NCI-H2196 (cell line): ENCODE results near the gene TMEM179.

Source experiments
- DNase-seq: peaks from one replicate; lab custom pipeline; 2025; ENCODE audit not compliant: unreplicated experiment; lab: John Stamatoyannopoulos, UW

The TMEM179 gene

DNA sequence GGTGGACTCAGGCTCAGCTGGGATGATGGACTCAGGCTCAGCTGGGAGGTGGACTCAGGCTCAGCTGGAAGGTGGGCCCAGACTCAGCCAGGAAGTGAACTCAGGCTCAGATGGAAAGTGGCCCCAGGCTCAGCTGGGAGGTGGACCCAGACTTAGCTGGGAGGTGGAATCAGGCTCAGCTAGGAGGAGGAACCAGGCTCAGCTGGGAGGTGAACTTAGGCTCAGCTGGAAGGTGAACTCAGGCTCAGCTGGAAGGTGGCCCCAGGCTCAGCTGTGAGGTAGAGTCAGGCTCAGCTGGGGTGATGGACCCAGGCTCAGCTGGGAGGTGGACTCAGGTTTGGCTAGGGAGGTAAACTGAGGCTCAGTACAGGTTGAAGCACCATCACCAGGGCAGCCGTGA, 46.8 kb downstream of the TMEM179 start:
- DNase-seq: no peak

DNA sequence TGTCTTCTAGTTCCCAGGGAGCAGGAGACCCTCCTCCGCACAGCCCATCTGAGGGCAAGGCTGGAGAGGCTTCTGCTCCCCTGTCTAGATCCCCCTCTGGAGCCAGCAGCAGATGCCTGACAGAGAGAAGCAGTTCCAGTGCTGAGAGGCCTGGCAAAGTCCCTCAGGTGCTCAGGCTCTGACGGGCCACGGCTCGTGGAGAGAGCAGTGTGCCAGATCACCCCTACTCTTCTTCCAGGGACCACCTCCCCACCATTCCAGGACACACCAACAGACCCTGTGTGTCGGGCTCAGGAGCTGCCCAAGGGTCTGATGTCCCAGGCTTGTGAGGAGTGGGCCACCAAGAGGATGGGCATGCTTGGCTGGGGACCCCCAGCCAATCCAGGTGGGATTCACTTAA, 47.5 kb downstream of the TMEM179 start:
- DNase-seq: no peak

DNA sequence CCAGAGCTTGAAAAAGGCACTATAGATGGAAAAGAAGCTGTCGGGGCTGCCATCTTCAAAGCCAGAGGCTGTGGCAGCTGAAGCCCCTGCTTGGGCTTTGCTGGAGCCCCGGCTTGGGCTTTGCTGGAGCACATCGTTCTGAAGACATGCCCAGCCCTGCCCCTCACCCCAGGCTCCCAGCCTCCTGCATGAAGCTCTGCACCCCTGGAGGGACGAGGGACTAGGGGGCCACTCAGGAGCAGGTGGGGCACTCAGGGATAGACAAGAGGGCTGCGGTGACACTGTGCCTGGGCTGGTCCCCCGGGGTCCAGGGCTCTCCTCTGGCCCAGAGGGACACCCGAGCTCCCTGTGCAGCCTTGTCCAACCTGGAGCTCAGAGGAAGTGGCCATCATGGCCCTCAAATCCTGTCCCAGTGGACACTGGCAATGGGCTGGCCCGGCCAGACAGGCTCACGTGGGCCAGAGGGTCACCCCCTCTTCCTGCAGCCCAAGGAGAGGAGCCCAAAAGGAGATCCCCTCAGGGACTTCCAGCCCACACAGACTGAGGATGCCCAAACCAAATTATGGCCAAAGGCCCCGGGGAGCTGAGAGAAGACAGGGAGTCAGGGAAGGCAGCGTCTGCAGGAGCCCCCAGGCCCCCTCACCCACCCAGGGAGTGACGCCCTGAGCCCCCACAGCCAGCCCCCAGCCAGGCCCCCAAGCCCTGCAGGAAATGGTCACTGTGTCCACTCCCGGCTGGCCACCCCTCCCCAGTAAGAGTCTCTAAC, 48.1 kb downstream of the TMEM179 start:
- no peak for DNase-seq

DNA sequence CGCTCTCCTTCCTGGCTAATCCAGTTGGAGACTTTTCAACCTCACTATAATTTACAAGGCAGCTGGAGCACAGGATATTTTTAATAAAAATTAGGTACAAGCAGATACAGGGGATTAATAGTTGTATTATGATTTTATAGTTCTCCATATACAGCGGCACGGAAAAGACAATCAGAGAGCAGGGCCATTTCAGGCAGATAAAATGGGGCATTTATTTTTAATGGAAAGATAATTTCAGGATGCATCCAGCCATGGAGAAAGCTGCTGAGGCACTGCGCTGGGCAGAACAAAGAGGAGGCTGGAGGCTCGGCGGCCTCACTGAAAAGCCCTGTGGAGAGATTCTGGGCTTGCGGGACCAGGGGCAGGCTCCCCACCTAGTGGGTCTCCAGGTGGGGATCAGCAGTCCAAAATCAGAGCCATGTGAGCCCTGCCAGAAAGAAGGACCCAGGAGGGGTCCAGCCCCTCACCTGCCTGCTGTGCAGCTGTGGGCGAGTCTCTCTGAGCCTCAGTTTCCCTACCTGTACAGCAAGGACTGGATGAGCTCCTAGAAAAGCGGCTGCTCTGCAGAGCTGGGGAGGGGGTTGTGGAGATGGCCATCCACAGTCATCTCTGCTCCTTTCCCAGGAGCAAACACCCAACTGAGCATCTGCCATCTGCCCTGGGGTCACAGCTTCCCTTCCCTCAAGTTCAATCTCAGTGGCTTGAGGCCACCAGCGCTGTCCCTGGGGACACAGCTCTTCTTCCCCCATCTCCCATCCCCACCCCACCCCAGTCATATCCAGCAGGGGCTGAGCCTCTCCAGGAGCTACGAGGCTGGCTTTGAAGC, 48.9 kb downstream of the TMEM179 start:
- DNase-seq: no peak

DNA sequence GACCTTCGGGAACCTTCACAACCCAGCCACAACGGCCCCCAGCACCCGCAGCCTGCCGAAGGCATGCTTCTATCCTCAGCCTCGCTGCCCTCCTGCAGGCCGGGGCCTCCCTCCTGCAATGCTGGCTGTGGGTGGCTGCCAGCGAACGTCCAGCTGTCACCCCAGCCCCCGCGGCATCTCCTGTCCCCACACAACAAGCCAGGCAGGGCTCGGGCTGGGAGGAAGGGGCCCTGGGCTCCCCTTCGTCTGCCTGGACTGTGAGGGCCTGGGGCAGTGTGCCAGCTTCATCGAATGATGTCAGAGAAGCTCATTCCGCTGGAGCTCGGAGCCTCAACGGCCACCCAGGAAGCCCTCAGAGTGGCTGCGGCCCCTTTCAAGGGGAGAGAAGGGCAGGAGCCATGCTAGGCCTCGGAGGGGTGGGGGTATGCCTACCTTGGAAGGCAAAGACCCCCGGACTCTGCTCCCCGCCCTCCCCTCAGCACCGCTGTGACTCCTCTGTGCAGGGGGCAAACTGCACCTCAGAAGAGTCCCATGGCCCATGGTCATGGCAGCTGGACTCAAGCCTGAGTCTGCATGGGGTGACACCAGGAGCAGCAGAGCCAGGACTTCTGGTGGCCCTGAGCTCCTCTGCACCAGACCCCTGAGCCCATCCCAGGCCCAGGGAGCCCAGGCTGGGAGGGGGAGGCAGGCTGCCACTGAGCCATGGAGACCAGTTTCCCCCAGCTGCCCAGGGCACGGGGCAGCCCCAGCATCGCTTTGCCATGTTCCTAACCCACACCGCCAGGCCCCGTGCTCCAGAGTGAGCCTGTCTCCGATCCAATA, 49.8 kb downstream of the TMEM179 start:
- DNase-seq: no peak

DNA sequence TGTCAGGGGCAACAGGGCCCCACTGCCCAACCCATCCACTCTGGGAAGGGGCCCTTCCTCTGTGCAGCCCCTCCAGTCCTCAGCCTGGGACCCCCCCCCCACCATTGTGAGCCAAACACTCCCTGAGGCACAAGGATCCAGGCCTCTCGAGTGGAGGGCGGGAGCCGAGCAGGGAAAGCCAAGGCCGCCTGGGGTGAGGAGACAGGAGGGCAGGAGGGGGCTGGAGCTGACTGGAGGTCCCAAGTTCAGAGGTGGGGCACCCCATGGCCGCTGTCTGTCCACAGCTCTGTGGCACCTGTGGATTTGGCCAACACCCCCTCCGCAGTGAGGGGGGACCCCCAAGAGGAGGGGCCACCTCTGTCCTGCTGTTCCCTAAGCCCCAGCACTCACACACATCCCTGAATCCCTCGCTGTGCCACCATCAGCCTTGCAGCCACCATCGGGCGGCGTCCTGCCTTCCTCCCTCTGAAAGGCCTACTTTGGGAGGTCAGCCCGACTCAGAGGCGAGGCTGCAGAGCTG, 50.4 kb downstream of the TMEM179 start:
- no peak for DNase-seq

DNA sequence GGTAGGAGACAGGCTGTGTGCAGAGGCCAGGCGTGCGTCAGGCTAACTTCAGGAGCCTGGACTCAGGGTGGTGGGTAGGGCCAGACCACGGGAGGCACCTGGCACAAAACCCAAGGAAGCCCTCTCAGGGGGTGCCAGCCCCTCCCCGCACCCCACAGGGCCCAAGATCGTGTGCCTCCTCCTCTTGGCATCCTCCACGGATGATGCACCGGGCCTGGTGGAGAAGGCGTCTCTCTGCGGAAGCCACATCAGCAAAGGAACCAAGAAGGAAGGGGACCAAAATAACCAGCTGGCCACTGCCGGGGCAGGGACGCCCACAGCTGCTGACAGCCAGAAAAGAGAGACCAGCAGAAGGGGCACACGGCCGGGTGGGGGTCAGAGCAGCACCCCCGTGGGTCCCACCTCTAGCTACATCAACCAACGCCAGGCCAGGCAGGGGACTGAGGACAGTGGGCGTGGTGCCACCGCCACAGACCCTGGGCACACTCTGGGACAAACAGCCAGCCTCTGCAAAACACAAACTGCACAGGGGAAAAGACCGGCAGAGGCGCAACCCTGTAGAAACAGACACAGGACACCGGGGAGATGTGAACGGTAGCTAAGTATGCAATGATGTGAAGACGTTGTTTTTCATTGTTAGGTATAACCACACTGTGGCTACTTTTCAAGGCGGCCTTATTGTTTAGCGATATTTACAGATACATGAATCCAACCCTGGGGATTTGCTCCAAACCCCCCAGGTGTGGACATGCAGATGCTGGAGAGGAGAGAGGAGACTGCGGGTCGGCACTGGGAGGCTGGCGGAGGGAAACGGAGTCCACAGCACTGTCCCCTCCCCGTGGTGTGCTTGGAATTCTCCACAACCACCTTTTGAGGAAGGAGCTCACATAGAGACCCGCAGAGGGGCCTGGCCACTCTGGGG, 51.1 kb downstream of the TMEM179 start:
- no peak for DNase-seq

DNA sequence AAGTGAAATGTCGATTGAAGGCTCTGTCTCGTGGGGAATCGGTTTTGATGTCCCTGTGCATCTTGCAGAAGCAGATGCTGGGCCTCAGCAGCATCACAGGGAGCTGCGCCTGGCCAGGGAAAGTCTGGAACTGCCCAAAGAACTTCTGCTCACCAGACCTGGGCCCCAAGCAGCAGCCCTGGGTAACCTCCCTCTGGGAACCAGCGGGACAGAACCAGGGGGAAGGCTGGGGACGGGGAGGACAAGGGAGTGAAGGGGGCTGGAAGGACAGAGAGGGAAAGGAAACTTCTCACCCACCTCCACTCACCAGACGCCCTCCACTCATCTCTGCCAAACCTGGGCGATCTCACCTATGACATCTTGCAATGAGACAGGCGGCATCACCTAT, 51.8 kb downstream of the TMEM179 start:
- DNase-seq: no peak

DNA sequence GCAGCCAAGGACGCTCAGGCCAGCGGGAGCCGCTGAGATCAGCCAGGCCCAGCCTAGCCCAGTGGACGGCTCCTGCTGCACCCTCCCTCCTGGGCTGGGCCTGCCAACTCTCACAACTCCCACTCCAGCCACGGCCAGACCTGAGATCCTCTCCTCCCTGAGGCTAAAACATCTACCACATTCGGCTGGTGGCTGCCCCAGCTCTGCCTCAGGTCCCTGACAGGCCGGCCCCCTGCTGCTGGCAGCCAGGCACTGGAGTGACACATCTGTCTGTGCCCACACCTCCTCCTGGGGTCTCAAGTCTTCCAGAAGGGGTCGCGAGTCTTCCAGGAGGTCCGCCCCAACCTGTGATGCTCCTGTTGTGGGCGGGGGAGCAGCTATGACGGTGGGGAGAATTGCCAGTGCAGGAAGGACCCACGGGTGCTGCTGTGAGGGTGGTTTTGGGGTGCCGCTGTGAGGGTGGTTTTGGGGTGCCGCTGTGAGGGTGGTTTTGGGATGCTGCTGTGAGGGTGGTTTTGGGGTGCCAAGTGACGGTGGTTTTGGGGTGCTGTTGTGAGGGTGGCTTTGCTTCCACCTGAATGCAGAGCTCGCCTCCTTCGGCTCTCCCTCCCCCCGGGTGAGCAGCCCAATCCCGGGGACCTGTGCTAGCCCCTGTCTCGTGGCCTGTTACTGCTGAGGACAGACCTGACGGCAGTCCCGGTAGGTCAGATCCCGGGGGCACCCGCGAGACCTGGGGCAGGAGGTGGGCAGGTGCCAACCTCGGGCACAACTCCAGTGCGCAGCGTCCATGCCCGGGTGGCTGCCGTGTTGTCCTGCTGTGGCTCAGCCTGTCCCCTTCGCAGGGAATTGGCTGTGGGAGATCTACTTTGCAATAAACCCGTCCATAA, 52.5 kb downstream of the TMEM179 start:
- DNase-seq: no peak

DNA sequence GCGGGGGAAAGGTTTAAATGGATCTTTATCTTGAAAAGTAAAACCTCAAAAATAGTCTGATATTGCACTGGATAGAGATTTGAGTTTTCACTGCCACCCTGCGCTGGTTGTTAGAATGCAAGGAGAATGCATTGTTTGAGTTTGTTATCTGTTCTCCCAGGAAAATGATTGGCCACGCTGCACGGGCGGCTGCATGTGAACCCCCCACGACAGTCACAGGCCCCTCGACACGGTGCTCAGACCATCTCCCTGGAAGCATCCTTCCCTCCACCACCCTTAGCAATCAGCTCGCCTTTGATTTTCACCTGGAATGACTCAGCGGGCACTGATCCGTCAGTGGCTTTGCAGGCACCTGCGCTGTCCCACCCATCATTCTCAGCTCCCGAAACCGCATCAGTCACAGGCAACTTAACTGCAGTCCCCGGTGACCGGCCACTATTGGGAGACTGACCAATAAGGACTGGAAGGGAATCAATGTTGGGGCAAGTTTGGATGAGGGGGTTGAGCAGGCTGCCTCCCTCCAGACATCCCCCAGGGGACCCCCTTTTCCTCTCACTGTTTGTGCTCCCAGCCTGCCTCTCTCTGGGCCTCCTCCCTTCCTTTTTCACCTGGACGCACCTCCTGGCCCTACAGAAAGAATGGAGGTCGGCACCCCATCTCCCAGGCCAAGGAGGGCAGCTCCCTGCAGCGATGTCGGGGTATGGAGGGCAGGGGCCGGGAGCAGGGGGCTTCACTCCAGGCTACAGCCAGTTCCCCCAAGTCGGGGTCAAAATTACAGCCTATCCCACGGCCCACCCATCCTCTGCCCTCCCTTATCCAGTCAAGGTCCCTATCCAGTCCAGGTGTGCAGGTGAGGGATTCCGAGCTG, 53.5 kb downstream of the TMEM179 start:
- DNase-seq: no peak

DNA sequence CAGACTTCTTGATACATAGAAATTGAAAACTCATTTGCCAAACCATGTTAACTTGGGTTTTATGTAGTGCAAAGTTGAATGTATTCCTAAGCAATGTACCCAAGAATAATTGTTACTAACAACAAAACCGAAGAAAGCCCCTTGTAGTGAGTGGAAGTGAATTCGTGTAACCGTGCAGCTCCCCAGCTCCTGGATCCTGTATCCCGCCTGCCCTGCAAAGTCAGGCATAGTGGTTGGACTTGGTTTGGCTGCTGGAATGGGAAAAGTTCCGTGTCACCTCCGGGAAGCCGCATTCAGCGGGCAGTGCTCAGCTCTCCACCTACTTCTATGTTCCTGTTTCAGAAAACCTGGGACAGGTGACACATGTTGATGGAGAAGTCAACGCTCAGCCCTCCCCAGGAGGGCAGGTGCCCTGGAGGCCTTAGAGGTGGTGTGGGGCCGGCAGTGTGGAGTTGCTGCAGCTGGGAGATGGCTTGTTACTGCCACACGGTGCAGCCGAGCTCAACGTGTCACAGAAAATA, 54.2 kb downstream of the TMEM179 start:
- DNase-seq: no peak

DNA sequence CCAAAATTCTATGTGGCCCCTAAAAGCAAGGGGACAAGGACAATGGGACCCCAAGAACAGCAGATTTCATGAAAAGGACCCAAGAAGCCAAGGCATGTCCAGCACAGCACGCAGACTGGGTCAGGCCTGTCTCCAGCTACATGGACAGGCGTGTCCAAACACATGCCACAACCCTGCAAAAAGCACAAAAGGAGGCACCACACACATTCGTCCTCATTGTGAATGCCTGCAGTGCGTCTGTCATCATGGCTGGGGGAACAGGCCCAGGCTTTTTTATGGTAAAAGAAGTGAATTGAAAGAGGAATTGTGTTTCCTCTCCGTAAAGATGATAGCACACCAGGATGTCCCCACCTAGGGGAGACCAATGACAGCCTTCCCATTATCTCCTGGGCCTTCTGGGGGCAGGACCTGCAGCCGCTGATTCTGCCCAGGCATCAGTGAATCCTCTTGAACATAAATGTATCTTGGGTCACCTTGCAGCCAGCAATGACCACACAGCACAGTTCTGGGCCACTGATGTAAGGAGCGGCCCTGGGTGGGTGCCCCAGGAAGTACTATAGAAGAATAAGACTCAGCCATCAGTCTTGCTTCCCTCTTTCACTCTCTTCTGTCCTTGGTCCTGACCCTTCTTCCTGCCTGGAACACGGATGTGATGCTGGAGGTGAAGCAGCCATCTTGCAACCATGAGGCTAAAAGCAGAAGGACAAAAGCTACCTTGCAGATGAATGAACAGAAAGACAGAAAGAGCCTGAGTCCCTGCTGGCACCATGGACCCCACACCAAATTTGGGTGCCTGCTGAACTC, 54.8 kb downstream of the TMEM179 start:
- no peak for DNase-seq

DNA sequence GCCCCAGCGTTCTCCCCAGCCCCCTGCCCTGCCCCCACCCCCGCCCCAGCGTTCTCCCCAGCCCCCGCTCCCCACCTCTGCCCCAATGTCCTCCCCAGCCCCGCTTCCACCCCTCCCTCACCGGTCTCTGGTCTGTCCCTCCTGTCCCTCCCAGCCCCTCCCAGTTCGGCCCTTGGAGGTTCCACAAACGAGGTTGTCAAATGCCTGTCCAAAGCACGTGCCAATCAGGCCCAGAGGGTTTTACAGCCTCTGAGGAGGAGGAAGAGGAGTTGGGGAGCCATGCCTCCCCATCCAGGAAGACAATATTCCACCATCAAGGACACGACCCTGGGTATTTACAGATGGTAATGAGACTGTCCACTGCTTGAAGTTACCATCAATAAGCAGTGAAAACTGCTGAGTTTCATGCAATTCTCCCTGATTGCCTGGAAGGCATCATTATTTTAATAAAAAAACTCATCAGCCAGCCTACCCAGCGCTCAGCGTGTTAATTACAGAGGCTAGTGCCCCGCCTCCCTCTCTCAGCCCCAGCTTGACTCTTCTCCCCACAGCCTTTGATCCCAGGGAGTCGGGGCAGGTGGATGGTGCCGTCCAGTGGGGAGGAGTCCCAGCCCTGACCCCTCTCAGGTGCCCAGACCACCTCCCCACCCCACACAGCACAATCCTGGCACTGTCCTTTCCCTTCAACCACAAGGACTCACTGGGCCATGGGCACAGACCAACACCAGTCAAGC, 55.6 kb downstream of the TMEM179 start:
- DNase-seq: no peak

DNA sequence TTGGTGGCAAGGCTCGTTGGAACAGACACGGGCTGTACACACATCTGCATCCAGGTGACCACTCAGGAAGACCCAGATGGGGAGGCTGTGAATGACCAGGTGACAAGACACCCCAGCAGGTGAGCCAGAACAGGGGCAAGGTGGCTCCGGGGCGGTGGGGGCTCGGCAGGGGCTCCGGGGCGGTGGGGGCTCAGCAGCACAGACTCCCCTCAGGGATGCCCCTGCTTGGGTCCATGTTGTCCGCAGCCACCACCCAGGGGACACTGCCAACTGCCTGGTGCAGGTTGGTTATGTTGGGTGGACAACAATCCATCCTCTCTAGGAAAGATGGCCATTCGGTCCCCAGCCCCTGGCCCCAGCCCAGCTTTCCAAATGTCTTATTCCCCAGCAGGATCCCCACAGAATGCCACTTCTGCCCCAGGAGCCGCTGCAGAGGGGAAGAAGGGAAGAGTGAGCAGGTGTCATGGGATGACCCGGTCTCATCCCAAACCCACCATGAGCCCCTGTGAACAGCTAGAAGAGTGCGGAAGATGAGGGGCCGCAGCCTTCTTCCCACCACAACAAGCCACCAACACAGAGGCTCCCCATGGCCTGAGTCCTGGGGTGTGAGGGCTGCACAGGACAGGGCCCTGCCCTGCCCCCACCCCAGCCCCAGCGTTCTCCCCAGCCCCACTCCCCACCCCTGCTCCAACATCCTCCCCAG, 56.4 kb downstream of the TMEM179 start:
- no peak for DNase-seq

DNA sequence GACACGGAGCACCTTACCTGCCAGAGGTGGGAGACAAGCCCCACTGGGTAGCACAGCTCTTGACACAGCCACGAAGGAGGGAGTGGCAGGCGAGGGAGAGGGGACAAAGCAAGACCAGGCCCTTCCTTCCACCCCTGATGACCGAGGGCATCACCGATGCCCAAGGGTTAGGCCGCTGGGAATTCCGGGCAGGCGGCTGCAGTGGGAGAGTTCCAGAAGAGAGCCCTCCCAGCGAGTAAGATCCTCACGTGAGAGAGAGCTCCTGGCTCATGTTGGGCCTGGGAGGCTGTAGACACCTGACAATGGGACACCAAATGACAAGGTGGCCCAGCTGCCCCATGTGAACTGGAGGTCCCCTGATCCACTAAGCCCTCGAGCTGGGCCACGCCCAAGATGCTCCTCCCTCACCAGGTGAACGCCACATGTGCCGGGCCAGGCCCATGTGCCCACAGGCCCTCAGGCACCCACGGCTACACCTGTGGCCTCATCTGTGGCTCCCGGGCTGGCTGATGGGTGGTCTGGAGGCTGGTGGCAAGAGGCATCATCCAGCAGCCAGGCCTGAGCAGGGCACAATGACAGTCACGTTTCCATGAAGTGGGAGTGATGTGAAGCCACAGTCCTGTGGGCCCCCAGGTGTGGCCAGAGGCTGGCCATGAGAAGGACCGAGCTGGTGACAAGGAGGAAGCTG, 57.1 kb downstream of the TMEM179 start:
- no peak for DNase-seq
